A549 (cell line): Measurements from ENCODE around the gene GLRX3.

ENCODE experiments used
- CTCF ChIP-seq: fragments of >200 bp; sonication (Bioruptor Twin); formaldehyde crosslinking; IDR thresholded peaks from 3 replicates; pipeline ENCODE4 v1.5.1; 2016
- EP300 ChIP-seq, 2 experiments: fragments of >200 bp; sonication (Bioruptor Twin); formaldehyde crosslinking; IDR thresholded peaks; 2 replicates in 1 of 2; 3 replicates in 1 of 2; pipeline ENCODE4 v1.6.1; 2016 to 2017
- KDM1A ChIP-seq: fragments of 200-600 bp; sonication (generic); IDR thresholded peaks from 2 replicates; pipeline ENCODE4 v1.6.1; 2016; ENCODE audit warnings: low read depth, mild to moderate bottlenecking
- MYC ChIP-seq: IDR thresholded peaks from 2 replicates; pipeline ENCODE4 v1.6.1; 2012; ENCODE audit warnings: mild to moderate bottlenecking, inconsistent platforms, low read length, improper control_type of control experiment, borderline replicate concordance
- POLR2A ChIP-seq: IDR thresholded peaks from 2 replicates; pipeline ENCODE4 v1.6.1; 2012; ENCODE audit warnings: mild to moderate bottlenecking, low read length
- ZSCAN20 ChIP-seq: fragments of 250-450 bp; sonication (Bioruptor Pico); IDR thresholded peaks from 2 replicates; pipeline ENCODE4 v1.8.0; 2022; ENCODE audit warnings: mild to moderate bottlenecking, moderate library complexity
- TF ChIP-seq, protein P1 (sequence below): IDR thresholded peaks from 2 replicates; pipeline ENCODE4 v1.6.1; 2012

GRCh38 chr10:130200179-130201042 lies 64.2 kb downstream of the GLRX3 start:
- TF ChIP-seq CTCF (no peak), POLR2A (no peak), KDM1A (no peak), EP300 (IDR thresholded peaks at IDR 0.05) (no peak), MYC (no peak), ZSCAN20 (no peak)
- TF ChIP-seq, protein P1, sequence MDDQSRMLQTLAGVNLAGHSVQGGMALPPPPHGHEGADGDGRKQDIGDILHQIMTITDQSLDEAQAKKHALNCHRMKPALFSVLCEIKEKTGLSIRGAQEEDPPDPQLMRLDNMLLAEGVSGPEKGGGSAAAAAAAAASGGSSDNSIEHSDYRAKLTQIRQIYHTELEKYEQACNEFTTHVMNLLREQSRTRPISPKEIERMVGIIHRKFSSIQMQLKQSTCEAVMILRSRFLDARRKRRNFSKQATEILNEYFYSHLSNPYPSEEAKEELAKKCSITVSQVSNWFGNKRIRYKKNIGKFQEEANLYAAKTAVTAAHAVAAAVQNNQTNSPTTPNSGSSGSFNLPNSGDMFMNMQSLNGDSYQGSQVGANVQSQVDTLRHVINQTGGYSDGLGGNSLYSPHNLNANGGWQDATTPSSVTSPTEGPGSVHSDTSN, result no peak
